Endodermal cell (in vitro differentiated cells): ENCODE results near the gene SERPINH1. TPM values are rescaled to one million over a fixed set of nuclear protein-coding genes. Genes with fewer than 3 reads are reported as not detected.

ENCODE experiments used
- DNase-seq: peaks from one replicate; pipeline ENCODE4 v3.0.0-alpha.2; 2017
- H3K27ac ChIP-seq: 2 replicates; pipeline ENCODE4 v1.5.1; 2013; ENCODE audit warnings: mild to moderate bottlenecking, low read depth, low read length, moderate library complexity
- H3K27me3 ChIP-seq: 2 replicates; pipeline ENCODE4 v1.6.1; 2013; ENCODE audit warnings: mild to moderate bottlenecking, low read length, moderate library complexity; ENCODE audit not compliant: insufficient read depth, control insufficient read depth, poor library complexity, severe bottlenecking
- H3K36me3 ChIP-seq: 2 replicates; pipeline ENCODE4 v1.7.0; 2013; ENCODE audit warnings: mild to moderate bottlenecking, low read length, moderate library complexity; ENCODE audit not compliant: control insufficient read depth, insufficient read depth
- H3K4me1 ChIP-seq: one replicate; pipeline ENCODE4 v1.7.0; 2013; ENCODE audit warnings: low read length; ENCODE audit not compliant: control insufficient read depth, insufficient read depth
- H3K4me3 ChIP-seq: 2 replicates; pipeline ENCODE4 v1.5.1; 2013; ENCODE audit warnings: mild to moderate bottlenecking, low read length, moderate library complexity
- H3K9ac ChIP-seq: 2 replicates; pipeline ENCODE4 v1.6.1; 2013; ENCODE audit warnings: mild to moderate bottlenecking, low read length, moderate library complexity; ENCODE audit not compliant: poor library complexity, severe bottlenecking; ENCODE audit errors: extremely low read depth
- H3K9me3 ChIP-seq: 2 replicates; pipeline ENCODE4 v1.6.1; 2013; ENCODE audit warnings: mild to moderate bottlenecking, low read length, moderate library complexity; ENCODE audit not compliant: control insufficient read depth
- H3K27ac Mint-ChIP-seq: 2 replicates; pipeline ENCODE4 v1.8.0; 2020; ENCODE audit warnings: mixed read lengths
- H3K27me3 Mint-ChIP-seq: 2 replicates; pipeline ENCODE4 v1.8.0; 2021; ENCODE audit warnings: mild to moderate bottlenecking, mixed read lengths; ENCODE audit not compliant: insufficient read depth
- H3K36me3 Mint-ChIP-seq: 2 replicates; pipeline ENCODE4 v1.8.0; 2020; ENCODE audit warnings: low read depth, mixed read lengths
- H3K4me1 Mint-ChIP-seq: 2 replicates; pipeline ENCODE4 v1.8.0; 2020; ENCODE audit warnings: mixed read lengths
- H3K4me3 Mint-ChIP-seq: 2 replicates; pipeline ENCODE4 v1.8.0; 2020; ENCODE audit warnings: mild to moderate bottlenecking, moderate library complexity, mixed read lengths
- H3K9me3 Mint-ChIP-seq: 2 replicates; pipeline ENCODE4 v1.8.0; 2020; ENCODE audit warnings: mild to moderate bottlenecking, mixed read lengths
- CTCF ChIP-seq: fragments of 200-600 bp; sonication (generic); conservative IDR thresholded peaks from 2 replicates; pipeline ENCODE4 v1.5.0; 2021; ENCODE audit warnings: antibody characterized with exemption, mild to moderate bottlenecking
- WGBS, 2 experiments: methylation state at CpG; one replicate each; pipeline versions ENCODE4 v1.1.5 to v1.1.7; 2013; ENCODE audit warnings: missing lambda C conversion rate in 2 of 2, mixed read lengths in 1 of 2; ENCODE audit not compliant: insufficient coverage in 1 of 2, insufficient read length in 1 of 2; 5-methylcytosine and 5-hydroxymethylcytosine counted together
- total RNA-seq, 2 donors: library from RNA; stranded (reverse); fragmentation: NEBNext Ultra II Directional in 1 of 2; extraction: Animal tissue kit (Norgen Biotek cat#: 25700) in 1 of 2; gene quantifications; 2 replicates in 1 of 2; 3 replicates in 1 of 2; pipeline ENCODE4 v1.2.1, GENCODE V29; 2021

SERPINH1 gene
- total RNA-seq, 2 donors from 2014 or later: 414 to 454 TPM

- TF ChIP-seq CTCF: no peak
- no peaks in the 10 kb centered on the region for H3K9me3 ChIP-seq
- no peak overlapping the region for H3K27ac ChIP-seq
- peaks cover 22% of the 10 kb centered on the region for H3K4me1 Mint-ChIP-seq
- H3K9ac ChIP-seq: no peak overlapping the region
- H3K27ac Mint-ChIP-seq: no peak overlapping the region
- H3K4me3 ChIP-seq: no peak overlapping the region
- no peaks in the 10 kb centered on the region for H3K9me3 Mint-ChIP-seq
- peaks cover 9% of the 10 kb centered on the region for H3K4me1 ChIP-seq
- H3K36me3 Mint-ChIP-seq: no peaks in the 10 kb centered on the region
- H3K4me3 Mint-ChIP-seq: no peak overlapping the region
- H3K27me3 Mint-ChIP-seq: no peaks in the 10 kb centered on the region
- no peaks in the 10 kb centered on the region for H3K36me3 ChIP-seq
- 83% methylated on average over 1 of the region's 1 CpG; no CpG with 5 or more reads in 1 of the 2 experiments for WGBS, 2 experiments
- DNase-seq: no peak
- no peaks in the 10 kb centered on the region for H3K27me3 ChIP-seq
Measured at GRCh38 chr11:75535071-75535470, 27.0 kb upstream of the SERPINH1 start.

GRCh38 chr11:75536786-75537641 is 25.0 kb upstream of the SERPINH1 start:
- peak; percentile 67 for DNase-seq
- 68 to 86% methylated on average over 5 to 13 of the region's 13 CpGs for WGBS, 2 experiments
- no peaks in the 10 kb centered on the region for H3K9me3 Mint-ChIP-seq
- peak; percentile 19 for TF ChIP-seq CTCF
- Histone ChIP-seq H3K4me1 (peaks cover 9% of the 10 kb centered on the region), H3K9ac (no peak overlapping the region), H3K27me3 (no peaks in the 10 kb centered on the region), H3K9me3 (no peaks in the 10 kb centered on the region), H3K36me3 (no peaks in the 10 kb centered on the region), H3K4me3 (no peak overlapping the region), H3K27ac (no peak overlapping the region)
- H3K27ac Mint-ChIP-seq: no peak overlapping the region
- no peaks in the 10 kb centered on the region for H3K27me3 Mint-ChIP-seq
- H3K4me3 Mint-ChIP-seq: no peak overlapping the region
- peaks cover 21% of the 10 kb centered on the region for H3K4me1 Mint-ChIP-seq
- H3K36me3 Mint-ChIP-seq: no peaks in the 10 kb centered on the region

- DNase-seq: peak; percentile 77
- H3K27ac Mint-ChIP-seq: no peak overlapping the region
- H3K27ac ChIP-seq: no peak overlapping the region
- no peaks in the 10 kb centered on the region for H3K36me3 Mint-ChIP-seq
- no peak overlapping the region for H3K4me3 Mint-ChIP-seq
- 41 to 42% methylated on average over 4 to 5 of the region's 5 CpGs for WGBS, 2 experiments
- H3K36me3 ChIP-seq: no peaks in the 10 kb centered on the region
- no peaks in the 10 kb centered on the region for H3K27me3 ChIP-seq
- no peak for TF ChIP-seq CTCF
- peaks cover 2% of the 10 kb centered on the region for H3K27me3 Mint-ChIP-seq
- H3K4me1 Mint-ChIP-seq: peaks cover 20% of the 10 kb centered on the region
- H3K9me3 Mint-ChIP-seq: no peaks in the 10 kb centered on the region
- H3K9me3 ChIP-seq: no peaks in the 10 kb centered on the region
- H3K9ac ChIP-seq: no peak overlapping the region
- H3K4me1 ChIP-seq: peaks cover 9% of the 10 kb centered on the region
- no peak overlapping the region for H3K4me3 ChIP-seq
Measured at GRCh38 chr11:75537740-75538139, 24.3 kb upstream of the SERPINH1 start.
